Mesothelial cell of epicardium (in vitro differentiated cells): Measurements from ENCODE around the gene REXO5. TPM values are rescaled to one million over a fixed set of nuclear protein-coding genes. Genes with fewer than 3 reads are reported as not detected.

Experiments
- DNase-seq, 2 experiments: peaks; one replicate each; pipeline ENCODE4 v3.0.0; 2021; ENCODE audit warnings: low spot score in 2 of 2; ENCODE audit not compliant: unreplicated experiment in 2 of 2
- H3K27ac Mint-ChIP-seq: 2 replicates; pipeline ENCODE4 v1.8.0; 2021; ENCODE audit warnings: mixed read lengths
- H3K27me3 Mint-ChIP-seq: 2 replicates; pipeline ENCODE4 v1.8.0; 2021; ENCODE audit warnings: low read depth, mixed read lengths
- H3K36me3 Mint-ChIP-seq: 2 replicates; pipeline ENCODE4 v1.8.0; 2021; ENCODE audit warnings: mixed read lengths
- H3K4me1 Mint-ChIP-seq: 2 replicates; pipeline ENCODE4 v1.8.0; 2021; ENCODE audit warnings: mixed read lengths
- H3K4me3 Mint-ChIP-seq: 2 replicates; pipeline ENCODE4 v1.8.0; 2021; ENCODE audit warnings: mild to moderate bottlenecking, moderate library complexity, mixed read lengths
- H3K9me3 Mint-ChIP-seq: 2 replicates; pipeline ENCODE4 v1.8.0; 2021; ENCODE audit warnings: mixed read lengths
- total RNA-seq: library from RNA; stranded (reverse); gene quantifications from 3 replicates; pipeline ENCODE4 v1.2.1, GENCODE V29; 2021
- TF ChIP-seq, protein P1 (sequence below): fragments of 200-600 bp; sonication (generic); IDR thresholded peaks from one replicate; pipeline ENCODE4 v1.5.0; 2021; ENCODE audit warnings: antibody characterized with exemption; ENCODE audit not compliant: unreplicated experiment

REXO5 gene
- total RNA-seq, 1 donor from 2014 or later: 5.1 TPM

DNA sequence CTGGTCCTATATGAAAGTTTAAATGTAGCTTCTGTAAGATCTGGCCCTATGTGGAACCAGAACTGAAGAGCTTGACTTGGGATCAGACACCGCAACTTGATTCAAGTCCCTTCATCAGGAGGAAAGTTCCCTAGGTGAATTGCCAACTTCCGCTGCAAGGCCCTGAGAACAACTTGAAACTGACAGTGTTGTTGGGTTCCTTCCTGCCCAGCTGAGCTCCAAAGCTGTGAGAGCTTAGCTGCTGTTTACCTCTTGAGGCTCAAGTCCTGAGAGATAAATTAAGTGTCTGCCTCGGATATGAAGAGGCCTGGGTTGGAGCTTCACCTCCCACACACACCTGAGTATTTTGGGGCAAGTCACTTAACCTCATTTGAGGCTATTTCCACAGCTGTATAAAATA is 44.7 kb downstream of the REXO5 start:
- no peak for DNase-seq
- H3K36me3 Mint-ChIP-seq: peaks cover 12% of the 10 kb centered on the region

GRCh38 chr16:20851601-20852000 is 45.3 kb downstream of the REXO5 start:
- Mint-ChIP-seq H3K4me1 (peaks cover 29% of the 10 kb centered on the region), H3K4me3 (no peak overlapping the region), H3K36me3 (peaks cover 14% of the 10 kb centered on the region), H3K9me3 (no peaks in the 10 kb centered on the region), H3K27me3 (no peaks in the 10 kb centered on the region), H3K27ac (peak overlapping the region; percentile 61)
- TF ChIP-seq, protein P1, sequence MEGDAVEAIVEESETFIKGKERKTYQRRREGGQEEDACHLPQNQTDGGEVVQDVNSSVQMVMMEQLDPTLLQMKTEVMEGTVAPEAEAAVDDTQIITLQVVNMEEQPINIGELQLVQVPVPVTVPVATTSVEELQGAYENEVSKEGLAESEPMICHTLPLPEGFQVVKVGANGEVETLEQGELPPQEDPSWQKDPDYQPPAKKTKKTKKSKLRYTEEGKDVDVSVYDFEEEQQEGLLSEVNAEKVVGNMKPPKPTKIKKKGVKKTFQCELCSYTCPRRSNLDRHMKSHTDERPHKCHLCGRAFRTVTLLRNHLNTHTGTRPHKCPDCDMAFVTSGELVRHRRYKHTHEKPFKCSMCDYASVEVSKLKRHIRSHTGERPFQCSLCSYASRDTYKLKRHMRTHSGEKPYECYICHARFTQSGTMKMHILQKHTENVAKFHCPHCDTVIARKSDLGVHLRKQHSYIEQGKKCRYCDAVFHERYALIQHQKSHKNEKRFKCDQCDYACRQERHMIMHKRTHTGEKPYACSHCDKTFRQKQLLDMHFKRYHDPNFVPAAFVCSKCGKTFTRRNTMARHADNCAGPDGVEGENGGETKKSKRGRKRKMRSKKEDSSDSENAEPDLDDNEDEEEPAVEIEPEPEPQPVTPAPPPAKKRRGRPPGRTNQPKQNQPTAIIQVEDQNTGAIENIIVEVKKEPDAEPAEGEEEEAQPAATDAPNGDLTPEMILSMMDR: no peak
- DNase-seq: no peak

More for the DNA sequence above, 44.7 kb downstream of the REXO5 start:
- Mint-ChIP-seq H3K4me1 (peaks cover 29% of the 10 kb centered on the region), H3K27ac (peak overlapping the region; percentile 67), H3K4me3 (no peak overlapping the region), H3K9me3 (no peaks in the 10 kb centered on the region), H3K27me3 (no peaks in the 10 kb centered on the region)
- TF ChIP-seq, protein P1: no peak

DNA sequence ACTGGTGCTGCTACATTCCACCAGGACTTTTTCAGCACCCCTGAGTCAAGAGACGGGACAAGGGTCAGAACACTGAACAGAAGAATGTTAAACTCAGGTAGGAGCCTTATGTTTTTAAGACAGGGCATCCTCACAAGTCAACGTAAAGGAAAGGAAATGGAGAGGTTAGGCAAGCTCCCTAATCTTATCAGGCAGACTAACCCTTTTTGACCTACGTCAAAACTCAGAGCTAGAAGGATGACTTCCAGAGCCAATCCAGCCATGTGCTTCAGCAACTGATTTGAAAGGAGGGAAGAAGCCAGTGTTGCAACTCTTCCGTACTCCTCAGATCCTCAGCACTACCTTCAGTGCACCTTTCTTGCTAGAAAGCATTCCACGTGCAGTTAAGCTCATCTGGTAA is 46.8 kb downstream of the REXO5 start:
- no peaks in the 10 kb centered on the region for H3K27me3 Mint-ChIP-seq

DNA sequence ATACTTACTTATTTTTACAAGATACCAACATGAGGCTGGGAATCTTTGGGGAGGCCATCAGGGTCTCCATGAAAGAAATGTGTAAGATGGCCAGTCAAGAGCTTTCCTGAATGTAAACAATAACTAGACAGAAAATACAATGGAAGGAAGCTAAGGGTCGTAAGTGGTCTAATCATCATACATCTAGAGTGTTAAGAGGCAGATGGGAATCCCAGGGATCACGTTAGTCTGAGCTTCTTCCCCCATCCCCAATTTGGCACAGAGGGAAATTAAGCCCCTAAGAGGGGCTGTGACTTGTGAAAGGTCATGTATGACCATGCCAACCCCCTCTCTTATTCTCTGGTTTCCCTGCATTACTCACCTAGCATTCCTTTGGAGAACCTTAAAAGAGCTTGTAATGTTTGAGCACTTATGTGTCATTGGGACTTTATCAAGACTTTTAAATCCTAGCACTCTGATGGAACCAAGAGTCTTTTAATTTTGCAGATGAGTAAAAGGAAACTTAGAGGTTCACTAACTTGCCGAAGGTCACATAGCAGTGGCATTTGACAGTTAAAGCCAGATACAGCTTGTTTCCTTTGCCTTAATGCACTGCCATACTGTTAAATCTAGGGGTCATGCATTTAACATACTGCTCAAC is 47.8 kb downstream of the REXO5 start:
- Mint-ChIP-seq H3K4me3 (no peak overlapping the region), H3K36me3 (peaks cover 14% of the 10 kb centered on the region), H3K27ac (no peak overlapping the region), H3K27me3 (no peaks in the 10 kb centered on the region), H3K9me3 (no peaks in the 10 kb centered on the region), H3K4me1 (peaks cover 29% of the 10 kb centered on the region)
- no peak for DNase-seq
- TF ChIP-seq, protein P1: no peak

More for the DNA sequence above, 46.8 kb downstream of the REXO5 start:
- Mint-ChIP-seq H3K9me3 (no peaks in the 10 kb centered on the region), H3K4me1 (peaks cover 29% of the 10 kb centered on the region), H3K36me3 (peaks cover 14% of the 10 kb centered on the region), H3K27ac (no peak overlapping the region), H3K4me3 (no peak overlapping the region)
- no peak for DNase-seq
- TF ChIP-seq, protein P1: no peak

DNA sequence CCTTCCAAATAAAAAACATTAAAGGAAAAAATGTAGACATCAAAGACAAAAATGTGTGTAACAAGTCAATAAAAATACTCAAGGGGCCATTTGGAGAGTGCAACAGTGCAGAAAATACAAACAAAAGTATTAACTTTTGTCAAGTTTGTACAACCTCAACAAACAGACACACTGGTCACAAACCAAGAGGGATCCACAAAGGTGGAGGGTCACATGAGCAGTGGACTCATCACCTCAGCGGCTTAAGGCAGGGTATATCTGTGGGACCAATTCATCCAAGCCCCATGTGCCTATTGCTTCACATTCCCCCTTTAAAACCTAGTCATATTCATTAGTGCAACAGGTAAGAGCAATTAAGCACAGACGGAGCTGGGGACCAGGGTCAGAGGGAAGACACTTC is 48.6 kb downstream of the REXO5 start:
- H3K36me3 Mint-ChIP-seq: peaks cover 20% of the 10 kb centered on the region
- peaks cover 28% of the 10 kb centered on the region for H3K4me1 Mint-ChIP-seq
- no peaks in the 10 kb centered on the region for H3K27me3 Mint-ChIP-seq
- TF ChIP-seq, protein P1: no peak
- no peaks in the 10 kb centered on the region for H3K9me3 Mint-ChIP-seq
- no peak overlapping the region for H3K27ac Mint-ChIP-seq
- DNase-seq: no peak
- H3K4me3 Mint-ChIP-seq: no peak overlapping the region
